Lower leg skin (tissue), 4 donors: ENCODE measurements around the gene ARHGAP5. TPM values are rescaled to one million over a fixed set of nuclear protein-coding genes. Genes with fewer than 3 reads are reported as not detected.

ENCODE experiments used
- DNase-seq, 2 donors: peaks; one replicate each; pipeline ENCODE4 v3.0.0-alpha.2; 2019; ENCODE audit warnings: low spot score in 2 of 2
- H3K4me3 ChIP-seq: fragments of 200-600 bp; sonication (generic); 2 replicates; pipeline ENCODE4 v1.5.1; 2017; ENCODE audit warnings: mild to moderate bottlenecking, low read depth; ENCODE audit not compliant: poor library complexity, severe bottlenecking
- CTCF ChIP-seq, 3 donors: fragments of 450-650 bp; IDR thresholded peaks; one replicate each; pipeline ENCODE4 v1.5.1; 2016; ENCODE audit warnings: antibody characterized with exemption in 3 of 3, mild to moderate bottlenecking in 3 of 3, moderate library complexity in 2 of 3
- POLR2A ChIP-seq, 2 donors: fragments of 450-650 bp; IDR thresholded peaks; one replicate each; pipeline ENCODE4 v1.6.1; 2016 to 2017; ENCODE audit warnings: antibody characterized with exemption in 2 of 2, mild to moderate bottlenecking in 1 of 2, moderate library complexity in 1 of 2
- WGBS, 2 donors: methylation state at CpG; one replicate each; pipeline ENCODE4 v1.1.5; 2018; 5-methylcytosine and 5-hydroxymethylcytosine counted together
- intact Hi-C: fragments of 100-400 bp; cut with DNase I; formaldehyde crosslinking; loops from one replicate; pipeline ENCODE4 v1.15.0; 2023; ENCODE audit warnings: low total_unique reads
- total RNA-seq, 4 donors: library from RNA; depleted of rRNA; stranded (reverse); fragments of >200 nt; gene quantifications; one replicate each; pipeline ENCODE4 v1.1.0, GENCODE V29; 2016

ARHGAP5 gene
- total RNA-seq, 4 donors from 2014 or later, result 86.4 to 97.5 (median 95.2) TPM

GRCh38 chr14:32186248-32186647 is 109.1 kb downstream of the ARHGAP5 start:
- H3K4me3 ChIP-seq, result no peak overlapping the region
- no peak for DNase-seq
- TF ChIP-seq POLR2A (IDR thresholded peaks at IDR 0.05), result no peak
- no peak for TF ChIP-seq CTCF (IDR thresholded peaks at IDR 0.05)
- intact Hi-C loops, result no loop called here

GRCh38 chr14:32189811-32190210 is 112.7 kb downstream of the ARHGAP5 start:
- intact Hi-C loops, result no loop called here
- H3K4me3 ChIP-seq, result no peak overlapping the region
- DNase-seq, result no peak
- TF ChIP-seq CTCF (IDR thresholded peaks at IDR 0.05) (no peak), POLR2A (IDR thresholded peaks at IDR 0.05) (no peak)
- 78 to 90% methylated on average over 1 of the region's 1 CpG for WGBS, 2 donors

GRCh38 chr14:32190673-32191072 is 113.6 kb downstream of the ARHGAP5 start:
- intact Hi-C loops, result no loop called here
- WGBS, 2 donors, result 66 to 72% methylated on average over 3 of the region's 3 CpGs
- TF ChIP-seq CTCF (IDR thresholded peaks at IDR 0.05), result no peak
- no peak for TF ChIP-seq POLR2A (IDR thresholded peaks at IDR 0.05)
- no peak for DNase-seq
- H3K4me3 ChIP-seq, result no peak overlapping the region

- no peak for DNase-seq
- TF ChIP-seq POLR2A (IDR thresholded peaks at IDR 0.05) (no peak), CTCF (IDR thresholded peaks at IDR 0.05) (no peak)
- 84 to 88% methylated on average over 2 of the region's 2 CpGs for WGBS, 2 donors
- no peak overlapping the region for H3K4me3 ChIP-seq
- intact Hi-C loops, result no loop called here
These were observed 115.7 kb downstream of the ARHGAP5 start for GRCh38 chr14:32192712-32193373.

- H3K4me3 ChIP-seq, result no peak overlapping the region
- WGBS, 2 donors, result 83 to 85% methylated on average over 2 of the region's 2 CpGs
- intact Hi-C loops, result no loop called here
- no peak for TF ChIP-seq POLR2A (IDR thresholded peaks at IDR 0.05)
- TF ChIP-seq CTCF (IDR thresholded peaks at IDR 0.05), result no peak
- DNase-seq, result no peak
These were observed 116.4 kb downstream of the ARHGAP5 start for GRCh38 chr14:32193532-32193931.

- no peak for DNase-seq
- no peak overlapping the region for H3K4me3 ChIP-seq
- WGBS, 2 donors, result 63 to 65% methylated on average over 1 of the region's 1 CpG
- intact Hi-C loops, result no loop called here
- TF ChIP-seq CTCF (IDR thresholded peaks at IDR 0.05) (no peak), POLR2A (IDR thresholded peaks at IDR 0.05) (no peak)
These were observed 118.5 kb downstream of the ARHGAP5 start for GRCh38 chr14:32195636-32196035.
